GM18502 (cell line): ENCODE data around the gene C2.
A peak's percentile ranks its signal among the peaks of the same experiment; 100 is the strongest.
"Not testable (repeated sequence)": the region's sequence is repeated elsewhere in the genome, so short reads cannot be mapped to it uniquely, and the experiment has no call there.

Experiments used
- ATAC-seq: cut with Tn5 transposase; IDR thresholded peaks from one replicate; pipeline ENCODE4 v1.9.1; 2021; ENCODE audit warnings: mild to moderate bottlenecking; ENCODE audit not compliant: unreplicated experiment, poor library complexity

The C2 gene

DNA sequence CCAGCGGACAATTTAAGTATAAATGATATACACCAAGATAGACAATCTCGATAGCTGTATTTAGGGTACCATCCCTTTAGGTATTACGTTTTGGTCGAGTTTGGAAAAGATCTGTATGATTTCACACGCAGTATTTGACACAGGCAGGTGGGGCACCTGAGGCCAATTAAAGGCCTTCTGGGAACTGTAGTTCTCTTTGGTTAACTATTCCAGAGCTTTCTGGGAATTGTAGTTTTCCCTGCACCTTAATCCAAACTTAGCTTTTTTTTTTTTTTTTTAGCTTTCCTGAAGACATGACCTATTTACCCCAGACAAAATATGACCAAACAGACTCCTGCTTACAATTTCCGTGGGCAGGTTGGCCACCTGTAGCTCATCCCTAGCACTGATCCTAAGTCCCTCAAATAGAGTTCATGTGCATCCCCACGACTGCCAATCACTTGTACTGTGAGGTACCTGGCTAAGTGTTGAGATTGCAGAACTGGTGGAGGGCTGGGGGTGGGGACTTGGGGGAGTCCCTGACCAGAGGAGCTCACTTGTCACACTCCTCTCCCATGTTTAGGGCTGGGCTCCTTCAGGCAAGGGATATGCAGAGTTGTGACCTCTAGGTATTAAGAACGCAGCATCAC is 29.0 kb upstream of the C2 start:
- ATAC-seq, result no peak

DNA sequence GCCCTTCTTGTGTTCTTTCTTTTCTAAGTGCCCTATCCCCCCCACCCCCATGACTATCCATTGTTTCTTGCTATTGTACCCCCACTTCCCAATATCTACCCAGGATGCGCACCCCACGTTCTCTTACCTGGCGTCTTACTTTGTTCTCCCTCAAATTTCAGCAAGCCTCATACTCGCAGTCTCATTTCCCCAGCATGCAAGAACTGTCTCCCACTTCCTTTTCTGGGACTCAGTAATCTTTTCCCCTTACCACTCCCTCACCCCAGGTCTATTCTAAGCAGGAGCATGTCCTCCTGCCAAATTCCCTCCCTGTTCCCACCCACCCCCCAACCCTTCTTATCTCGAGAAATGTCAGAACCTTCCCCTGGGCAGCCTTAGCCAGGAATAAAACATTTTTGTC is 28.3 kb upstream of the C2 start:
- ATAC-seq, result no peak

DNA sequence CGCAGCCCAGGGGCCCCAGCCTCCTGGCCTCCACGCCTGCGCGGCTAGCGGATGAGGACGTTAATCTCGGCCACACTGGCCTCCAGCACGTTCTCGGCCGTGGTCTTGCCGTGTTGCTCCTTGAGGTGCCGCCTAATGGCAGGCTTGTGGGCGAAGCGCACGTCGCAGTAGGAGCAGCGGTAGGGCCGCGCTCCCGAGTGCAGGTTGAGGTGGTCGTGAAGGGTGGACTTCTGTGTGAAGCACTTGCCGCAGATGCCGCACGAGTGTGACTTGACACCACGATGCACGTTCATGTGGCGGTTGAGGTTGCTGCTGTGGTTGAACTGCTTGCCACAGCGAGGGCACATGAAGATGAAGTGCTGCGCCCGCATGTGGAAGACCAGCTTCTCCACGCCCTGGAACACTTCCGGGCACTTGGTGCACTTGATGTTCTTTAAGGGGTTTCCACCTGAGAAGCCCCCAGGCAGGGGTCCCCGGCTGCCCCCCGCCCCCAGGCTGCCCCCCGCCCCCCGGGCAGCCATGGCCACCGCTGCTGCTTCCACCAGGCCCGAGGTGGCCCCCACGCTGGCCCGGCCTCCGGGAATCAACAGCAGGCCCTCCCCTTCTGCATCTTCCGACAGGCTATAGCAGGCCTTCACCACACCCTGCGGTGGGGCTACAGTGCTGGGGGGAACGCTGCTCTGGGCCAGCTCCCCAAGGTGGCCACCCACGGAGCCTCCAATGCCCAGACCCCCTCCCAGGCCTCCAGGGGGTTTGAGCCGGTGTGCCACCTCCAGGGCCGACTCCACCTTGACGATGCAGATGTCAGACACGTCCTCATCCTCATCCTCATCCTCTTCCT is 27.4 kb upstream of the C2 start:
- ATAC-seq, result no peak

DNA sequence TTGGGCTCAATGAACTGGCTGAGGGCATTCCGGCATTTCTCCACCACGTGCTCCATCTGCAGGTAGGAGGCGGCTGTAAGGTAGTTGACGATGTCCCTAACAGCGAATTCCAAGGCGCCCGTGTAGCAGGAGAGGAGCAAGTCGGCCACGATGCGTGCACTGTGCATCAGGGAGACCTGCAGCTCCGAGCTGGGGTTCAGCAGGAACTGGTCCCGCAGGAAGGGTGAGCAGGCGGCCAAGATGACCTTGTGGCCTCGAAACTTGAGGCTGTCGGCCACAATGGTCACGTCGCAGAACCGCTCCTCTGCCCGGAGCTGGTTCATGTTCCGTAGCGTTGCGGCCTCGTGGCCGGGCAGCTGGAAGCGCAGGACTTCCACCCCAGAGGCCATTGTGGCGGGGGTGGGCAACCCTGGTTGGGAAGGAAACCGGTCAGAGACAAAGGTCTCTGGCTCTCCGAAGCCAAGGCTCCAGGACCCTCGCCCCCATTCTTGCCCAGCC is 26.6 kb upstream of the C2 start:
- ATAC-seq, result no peak

DNA sequence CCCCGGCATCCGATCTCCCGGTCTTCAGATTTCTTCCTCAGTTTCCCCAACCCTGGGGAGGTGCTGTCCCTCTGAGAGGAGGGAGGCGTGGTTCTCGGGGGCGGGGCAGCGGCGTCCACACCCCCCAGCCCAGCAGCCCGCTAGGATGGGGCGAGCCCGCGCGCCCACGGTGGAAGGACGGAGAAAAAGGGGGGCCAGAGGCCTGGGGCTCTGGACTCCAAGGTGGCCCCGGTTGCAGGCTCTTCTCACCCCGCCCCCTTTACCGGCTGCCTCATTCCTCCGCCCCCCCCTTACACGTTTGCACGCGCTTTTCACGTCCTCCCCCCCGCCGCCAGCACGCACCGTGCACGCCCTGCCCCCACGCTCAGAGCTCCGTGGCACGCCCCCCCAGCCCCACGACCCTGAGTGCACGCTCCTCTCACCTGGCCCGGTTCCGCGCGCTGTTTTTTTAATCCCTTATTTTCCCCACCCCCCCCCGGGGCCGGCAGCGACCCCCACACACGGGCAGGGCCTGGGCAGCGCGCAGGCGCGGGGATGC is 26.0 kb upstream of the C2 start:
- ATAC-seq, result no peak

DNA sequence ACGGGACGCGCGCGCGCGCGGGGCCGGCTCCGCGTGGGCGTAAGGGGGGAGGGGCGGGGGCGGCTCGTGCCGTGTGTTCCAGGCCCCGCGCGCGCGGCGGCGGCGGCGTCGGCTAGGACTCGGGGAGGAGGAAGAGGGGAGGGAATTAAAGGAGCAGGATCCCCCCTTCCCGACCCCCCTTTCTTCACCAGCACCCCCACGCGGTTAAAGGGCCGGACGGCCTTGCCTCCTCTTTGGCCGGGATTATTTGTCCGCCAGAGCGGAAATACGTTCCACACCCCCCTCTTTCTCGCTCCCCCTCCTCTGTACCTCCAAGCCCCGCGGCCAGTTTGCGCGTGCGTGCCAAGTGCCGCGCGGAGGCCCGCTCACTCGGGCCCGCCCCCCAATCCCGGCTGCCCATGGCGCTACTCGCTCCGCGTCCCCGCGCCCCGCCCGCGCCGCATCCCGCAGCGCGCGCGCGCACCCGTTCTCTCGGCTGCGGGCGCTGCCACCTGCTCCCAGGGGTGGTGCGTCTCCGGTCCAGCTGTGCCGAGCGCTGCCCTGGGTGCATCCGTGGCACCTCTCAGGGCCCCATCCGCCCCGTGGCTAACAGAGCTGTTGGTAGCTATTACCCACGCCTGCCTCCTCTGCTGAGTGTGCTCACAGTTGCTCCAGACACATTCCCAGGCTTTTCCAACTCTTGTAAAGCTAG is 25.4 kb upstream of the C2 start, which contains the start of gene ZBTB12:
Gene ZBTB12 (minus strand): TSS at position 134 of the 691 bp plus-strand sequence. CDS start 781 bp downstream, outside the sequence.
- ATAC-seq, result peak; percentile 54

DNA sequence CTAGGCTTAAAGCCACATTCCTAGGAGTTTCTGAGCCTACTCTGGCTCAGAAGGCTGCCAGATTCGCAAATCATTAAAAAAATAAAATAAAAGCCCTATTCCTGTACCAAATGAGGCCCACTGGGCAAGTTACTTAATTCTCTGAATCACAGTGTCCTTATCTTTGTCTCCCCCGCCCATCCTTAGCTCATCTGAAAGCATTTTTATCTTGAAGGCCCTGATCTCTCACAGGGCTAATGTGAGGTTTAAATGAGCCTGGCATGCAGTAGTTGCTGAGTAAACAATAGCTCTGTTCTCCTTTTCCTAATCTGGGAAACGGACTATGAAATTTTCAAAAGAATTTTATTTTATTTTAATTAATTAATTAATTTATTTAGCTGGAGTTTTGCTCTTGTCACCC is 23.6 kb upstream of the C2 start:
- no peak for ATAC-seq

DNA sequence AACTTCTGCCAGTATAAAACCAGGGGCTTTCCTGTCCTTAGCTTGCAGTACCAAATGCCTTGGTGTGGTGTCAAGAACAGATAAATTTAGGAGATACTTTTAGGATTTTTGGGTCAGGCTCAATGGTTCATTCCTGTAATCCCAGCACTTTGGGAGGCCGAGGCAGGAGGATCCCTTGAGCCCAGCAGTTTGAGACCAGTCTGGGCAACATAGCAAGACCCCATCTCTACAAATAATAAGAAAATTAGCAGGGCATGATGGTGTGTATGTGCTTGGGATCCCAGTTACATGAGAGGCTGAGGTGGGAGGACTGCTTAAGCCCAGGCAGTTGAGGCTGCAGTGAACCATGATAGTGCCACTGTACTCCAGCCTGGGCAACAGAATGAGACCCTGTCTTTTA is 22.5 kb upstream of the C2 start:
- ATAC-seq, result no peak

DNA sequence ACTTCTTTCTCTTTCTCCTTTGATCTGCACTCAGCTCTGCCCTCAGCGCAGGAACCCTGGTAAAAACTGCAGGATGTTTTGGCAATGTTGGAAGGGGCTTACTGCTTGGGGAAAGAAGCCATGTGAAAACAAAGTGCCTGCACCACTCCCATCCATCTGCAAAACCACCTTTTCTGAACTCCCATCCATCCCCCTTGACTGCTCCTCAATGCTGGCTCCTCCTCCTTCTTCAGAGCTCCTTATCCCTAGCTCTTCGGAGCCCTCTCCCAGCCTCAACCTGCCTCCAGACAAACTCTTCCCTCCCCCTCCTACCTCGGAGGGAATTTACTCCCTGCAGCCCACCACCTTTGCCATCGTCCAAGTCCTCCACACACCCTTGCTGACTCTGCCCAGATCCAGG is 21.4 kb upstream of the C2 start:
- no peak for ATAC-seq

DNA sequence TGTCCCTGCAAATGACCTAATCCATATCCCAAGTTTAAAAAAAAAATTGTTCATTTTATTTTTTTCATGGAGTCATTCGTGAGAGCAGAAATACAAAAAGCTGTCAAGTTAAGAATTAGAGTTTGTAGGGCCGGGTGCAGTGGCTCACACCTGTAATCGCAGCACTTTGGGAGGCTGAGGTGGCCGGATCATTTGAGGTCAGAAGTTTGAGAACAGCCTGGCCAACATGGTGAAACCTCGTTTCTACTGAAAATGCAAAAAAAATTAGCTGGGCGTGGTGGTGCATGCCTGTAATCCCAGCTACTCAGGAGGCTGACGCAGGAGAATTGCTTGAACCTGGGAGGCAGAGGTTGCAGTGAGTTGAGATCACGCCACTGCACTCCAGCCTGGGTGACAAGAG is 20.8 kb upstream of the C2 start:
- ATAC-seq, result not testable (repeated sequence)

DNA sequence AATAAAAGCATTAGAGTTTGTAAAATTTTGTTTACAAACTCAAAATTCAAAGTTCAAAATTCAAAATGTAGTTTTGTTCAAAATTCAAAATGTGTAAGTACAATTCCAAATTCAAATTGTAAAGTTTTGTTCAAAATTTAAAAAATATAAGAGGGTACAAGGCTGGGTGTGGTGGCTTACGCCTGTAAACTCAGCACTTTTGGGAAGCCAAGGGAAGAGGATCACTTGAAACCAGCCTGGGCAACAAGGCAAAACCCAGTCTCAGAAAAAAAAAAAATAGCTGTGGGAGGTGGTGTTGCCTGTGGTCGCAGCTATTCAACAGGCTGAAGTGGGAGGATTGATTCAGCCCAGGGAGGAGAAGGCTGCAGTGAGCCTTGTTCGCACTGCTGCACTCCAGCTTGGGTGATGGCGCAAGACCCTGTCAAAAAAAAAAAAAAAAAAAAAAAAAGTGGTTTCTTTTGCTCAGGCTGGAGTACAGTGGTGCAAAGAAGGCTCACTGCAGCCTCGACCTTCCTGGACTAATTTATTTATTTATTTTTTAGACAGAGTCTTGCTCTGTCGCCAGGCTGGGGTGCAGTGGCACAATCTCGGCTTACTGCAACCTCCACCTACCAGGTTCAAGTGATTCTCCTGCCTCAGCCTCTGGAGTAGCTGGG is 20.2 kb upstream of the C2 start:
- no peak for ATAC-seq

DNA sequence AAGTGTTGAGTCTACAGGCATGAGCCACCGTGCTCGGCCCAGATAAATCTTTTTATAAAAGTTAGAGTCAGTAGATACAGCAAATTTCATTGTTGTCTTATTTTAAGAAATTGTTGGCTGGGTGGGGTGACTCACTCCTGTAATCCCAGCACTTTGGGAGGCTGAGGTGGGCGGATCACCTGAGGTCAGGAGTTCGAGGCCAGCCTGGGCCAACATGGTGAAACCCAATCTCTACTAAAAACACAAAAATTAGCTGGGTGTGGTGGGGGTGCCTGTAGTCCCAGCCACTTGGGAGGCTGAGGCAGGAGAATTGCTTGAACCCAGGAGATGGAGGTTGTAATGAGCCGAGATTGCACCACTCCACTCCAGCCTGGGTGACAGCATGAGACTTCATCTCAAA is 19.3 kb upstream of the C2 start:
- not testable (repeated sequence) for ATAC-seq

DNA sequence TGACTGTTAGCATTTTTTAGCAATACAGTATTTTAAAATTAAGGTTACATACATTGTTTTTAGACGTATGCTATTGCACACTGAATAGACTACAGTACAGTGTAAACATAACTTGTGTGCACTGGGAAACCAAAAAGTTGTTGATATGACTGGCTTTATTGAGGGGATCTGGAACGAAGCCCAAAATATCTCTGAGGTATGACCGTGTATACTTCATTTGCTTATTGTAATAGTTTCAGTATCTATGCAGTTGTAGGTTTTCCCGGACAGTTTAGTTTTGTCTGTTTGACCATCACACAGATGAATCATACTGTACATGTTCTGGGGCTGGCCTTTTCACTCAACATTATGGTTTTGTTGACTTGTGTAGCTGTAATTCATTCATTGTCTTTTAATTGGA is 18.7 kb upstream of the C2 start:
- peak; percentile 73 for ATAC-seq

DNA sequence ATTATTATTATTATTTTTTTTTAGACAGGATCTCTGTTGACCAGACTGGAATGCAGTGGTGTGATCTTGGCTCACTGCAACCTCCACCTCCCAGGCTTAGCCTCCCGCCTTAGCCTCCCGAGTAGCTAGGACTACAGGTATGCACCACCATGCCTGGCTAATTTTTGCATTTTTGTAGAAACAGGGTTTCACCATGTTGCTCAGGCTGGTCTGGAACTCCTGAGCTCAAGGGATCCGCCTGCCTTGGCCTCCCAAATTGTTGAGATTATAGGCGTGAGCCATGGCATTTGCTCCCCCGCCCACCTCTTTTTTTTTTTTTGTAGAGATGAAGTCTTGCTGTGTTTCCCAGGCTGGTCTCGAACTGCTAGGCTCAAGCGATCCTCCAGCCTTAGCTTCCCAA is 18.2 kb upstream of the C2 start:
- not testable (repeated sequence) for ATAC-seq

DNA sequence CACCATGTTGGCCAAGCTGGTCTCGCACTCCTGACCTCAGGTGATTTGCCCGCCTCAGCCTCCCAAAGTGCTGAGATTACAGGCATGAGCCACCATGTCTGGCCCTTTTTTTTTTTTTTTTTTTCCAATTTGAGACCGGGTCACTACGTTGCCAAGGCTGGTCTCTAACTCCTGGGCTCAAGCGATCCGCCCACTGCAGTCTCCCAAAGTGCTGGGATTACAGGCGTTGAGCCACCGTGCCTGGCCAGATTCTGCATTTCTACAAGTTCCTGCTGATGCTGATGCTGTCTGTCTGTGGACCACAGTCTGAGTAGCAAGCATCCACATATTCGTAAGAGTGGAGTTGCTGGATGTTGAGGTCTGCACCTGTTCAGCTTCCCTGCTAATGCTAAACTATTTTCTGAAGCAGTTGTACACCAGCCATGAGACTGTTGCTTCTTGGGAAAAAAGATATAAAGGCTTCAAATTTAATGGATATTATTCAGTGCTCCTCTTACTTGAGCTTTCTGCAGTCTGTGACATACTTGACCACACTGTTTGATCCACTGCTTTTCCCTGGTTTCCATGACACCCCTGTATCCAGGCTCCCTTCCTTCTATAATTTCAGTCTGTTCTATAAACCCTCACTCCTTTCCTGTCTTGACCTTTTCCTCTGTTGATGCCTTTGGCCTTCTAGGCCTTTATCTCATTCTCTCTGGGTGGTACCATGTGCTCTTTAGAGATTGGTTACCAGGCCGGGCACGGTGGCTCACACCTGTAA is 15.5 kb upstream of the C2 start:
- ATAC-seq, result no peak

DNA sequence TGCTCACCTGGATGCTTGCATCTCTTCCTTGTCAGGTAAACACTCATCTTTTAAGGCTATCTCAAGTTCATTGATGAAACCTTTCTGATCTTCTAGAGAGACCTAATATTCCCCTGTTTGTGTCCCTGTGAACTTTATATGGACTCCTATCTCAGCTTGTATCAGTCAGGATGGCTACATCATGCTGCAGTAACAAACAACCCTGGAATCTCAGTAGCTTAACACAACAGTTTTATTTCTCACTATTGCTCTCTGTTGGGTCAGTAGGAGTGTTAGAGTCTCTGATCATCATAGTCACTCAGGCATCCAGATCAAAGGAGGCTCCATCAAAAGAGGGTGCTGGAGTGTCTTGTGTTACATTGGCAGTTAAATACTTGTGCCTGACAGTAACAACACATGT is 12.2 kb upstream of the C2 start:
- ATAC-seq, result no peak

DNA sequence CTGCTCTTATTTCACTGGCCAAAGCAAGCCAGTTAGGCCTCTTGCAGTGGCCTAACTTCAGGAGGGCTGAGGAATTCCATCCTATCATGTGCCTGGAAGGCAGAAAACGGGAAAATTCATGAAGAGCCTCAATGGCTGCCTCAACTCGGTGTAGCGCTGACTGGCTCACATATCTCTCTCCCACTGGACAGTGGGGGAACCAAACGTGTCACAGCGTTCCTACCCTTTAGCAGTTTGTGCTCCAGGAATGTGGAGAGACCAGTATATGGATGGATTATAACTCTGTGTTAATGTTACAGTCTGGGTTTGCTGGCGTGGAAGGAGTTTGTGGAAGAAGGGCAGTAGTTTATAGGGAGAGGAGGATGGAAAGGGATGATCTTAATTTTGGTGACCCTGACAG is 11.8 kb upstream of the C2 start:
- no peak for ATAC-seq

DNA sequence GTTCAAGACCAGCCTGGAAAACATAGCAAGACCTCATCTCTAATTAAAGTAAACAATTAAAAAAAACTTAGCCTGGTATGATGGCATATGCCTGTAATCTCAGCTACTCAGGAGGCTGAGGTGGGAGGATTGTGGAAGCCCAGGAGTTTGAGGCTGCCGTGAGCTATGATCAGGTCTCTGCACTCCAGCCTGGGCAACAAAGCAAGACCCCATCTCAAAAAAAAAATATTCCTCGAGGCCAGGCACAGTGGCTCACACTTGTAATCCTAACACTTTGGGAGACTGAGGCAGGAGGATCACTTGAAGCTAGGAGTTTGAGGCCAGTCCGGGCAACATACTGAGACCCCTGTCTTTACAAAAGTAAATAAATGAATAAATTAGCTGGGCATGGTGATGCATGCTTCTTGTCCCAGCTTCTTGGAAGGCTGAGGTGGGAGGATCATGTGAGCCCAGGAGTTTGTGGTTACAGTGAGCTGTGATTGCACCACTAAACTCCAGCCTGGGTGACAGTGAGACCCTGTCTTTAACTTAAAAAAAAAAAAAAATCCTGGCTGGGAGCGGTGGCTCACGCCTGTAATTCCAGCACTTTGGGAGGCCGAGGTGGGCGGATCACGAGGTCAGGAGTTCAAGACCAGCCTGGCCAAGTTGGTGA is 9.3 kb upstream of the C2 start:
- no peak for ATAC-seq

DNA sequence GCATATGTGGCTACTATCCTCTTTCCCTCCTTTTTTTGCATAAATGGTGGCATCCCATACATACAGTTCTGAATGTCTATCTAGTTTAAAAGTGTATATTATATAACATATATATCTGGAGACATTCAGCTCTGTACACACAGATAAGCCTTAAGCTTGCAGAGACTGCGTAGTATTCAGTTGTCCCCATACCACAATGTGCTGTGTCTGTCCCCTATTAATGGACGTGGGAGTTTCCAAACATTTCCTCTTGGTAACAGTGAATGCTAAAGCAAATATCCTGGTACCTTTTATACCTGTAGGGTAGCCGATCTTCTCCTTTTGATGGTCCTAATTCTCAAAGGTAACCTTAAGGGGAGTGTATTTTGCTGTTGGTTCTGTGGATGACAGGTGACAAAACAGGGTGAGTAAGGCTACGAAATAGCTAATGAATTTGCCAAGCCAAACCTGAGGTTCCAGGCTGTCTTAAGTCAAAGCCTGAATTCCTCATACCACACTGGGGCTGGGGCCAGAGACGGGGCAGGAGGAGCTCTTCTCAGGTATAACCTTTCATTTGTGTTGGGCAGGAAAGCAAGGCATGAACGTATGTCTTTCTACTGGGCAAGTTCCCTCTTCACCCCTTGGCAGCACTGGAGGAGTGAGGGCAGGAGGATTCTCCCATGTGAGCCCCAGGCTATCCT is 7.8 kb upstream of the C2 start:
- ATAC-seq, result no peak
